GM18868 (cell line): ENCODE measurements around the gene COX10.
"Not testable (repeated sequence)": the region's sequence is repeated elsewhere in the genome, so short reads cannot be mapped to it uniquely, and the experiment has no call there.

Source experiments
- ATAC-seq: cut with Tn5 transposase; IDR thresholded peaks from one replicate; pipeline ENCODE4 v1.9.1; 2021; ENCODE audit warnings: mild to moderate bottlenecking, moderate library complexity; ENCODE audit not compliant: unreplicated experiment

Gene COX10

DNA sequence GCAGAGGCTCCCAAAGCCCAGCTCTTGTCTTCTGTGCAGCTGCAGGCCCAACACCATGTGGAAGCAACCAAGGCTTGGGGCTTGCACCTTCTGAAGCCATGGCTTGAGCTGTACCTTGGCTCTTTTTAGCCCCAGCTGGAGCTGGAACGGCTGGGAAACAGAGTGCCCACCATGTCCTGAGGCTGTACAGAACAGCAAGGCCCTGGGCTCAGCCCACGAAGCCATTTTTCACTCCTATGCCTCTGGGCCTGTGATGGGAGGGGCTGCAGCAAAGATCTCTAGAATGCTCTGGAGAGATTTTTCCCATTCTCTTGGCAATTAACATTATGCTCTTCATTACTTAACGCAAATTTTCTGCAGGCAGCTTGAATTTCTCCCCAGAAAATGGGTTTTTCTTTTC is 99.3 kb downstream of the COX10 start:
- no peak for ATAC-seq

DNA sequence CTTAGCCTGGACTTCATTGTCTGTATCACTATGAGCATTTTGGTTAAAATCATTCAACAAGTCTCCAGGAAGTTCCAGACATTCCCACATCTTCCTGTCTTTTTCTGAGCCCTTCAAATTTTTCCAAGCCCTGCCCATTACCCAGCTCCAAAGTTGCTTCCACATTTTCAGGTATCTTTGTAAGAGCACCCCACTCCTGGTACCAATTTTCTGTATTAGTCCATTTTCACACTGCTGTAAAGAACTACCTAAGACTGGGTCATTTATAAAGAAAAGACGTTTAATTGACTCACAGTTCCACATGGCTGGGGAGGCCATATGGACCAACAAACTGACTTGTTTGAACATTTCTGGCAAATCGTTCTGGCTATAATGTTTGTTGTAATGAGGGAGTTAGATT is 100.0 kb downstream of the COX10 start:
- ATAC-seq = no peak

DNA sequence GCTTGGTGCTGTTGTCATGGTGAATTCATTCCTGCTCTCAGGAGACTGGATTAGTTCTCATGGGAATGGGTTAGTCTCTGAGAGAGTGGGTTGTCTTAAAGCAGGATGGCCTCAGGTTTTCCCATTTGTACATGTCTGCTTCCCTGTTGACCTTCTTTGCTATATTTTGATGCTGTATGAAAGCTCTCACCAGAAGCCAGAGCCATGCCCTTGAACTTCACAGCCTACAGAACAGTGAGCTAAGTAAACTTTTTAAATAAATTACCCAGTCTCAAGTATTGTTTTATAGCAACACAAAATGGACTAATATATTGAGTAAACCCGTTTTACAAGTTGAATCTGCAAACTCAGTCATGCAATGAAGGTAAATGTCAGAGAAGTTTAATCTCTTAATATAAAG is 100.6 kb downstream of the COX10 start:
- ATAC-seq = no peak

DNA sequence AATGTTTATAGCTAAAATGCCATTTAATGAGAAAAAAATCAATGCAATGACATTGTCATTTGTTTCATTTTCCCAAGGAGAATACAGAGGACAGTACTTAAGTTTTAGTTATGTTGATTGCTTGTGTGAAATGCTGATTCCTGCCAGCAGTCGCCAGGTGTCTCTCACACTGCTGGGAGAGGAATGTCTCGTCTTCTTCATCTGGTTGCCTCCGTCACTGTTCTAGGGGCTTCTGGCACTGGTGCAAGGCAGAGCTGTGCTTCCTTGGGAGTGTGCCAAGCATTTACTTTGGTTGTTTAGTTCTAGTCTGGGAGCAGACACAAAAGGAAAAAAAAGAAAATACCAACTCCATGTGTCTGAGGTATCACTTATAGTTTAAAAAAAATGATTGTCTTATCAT is 107.7 kb downstream of the COX10 start:
- ATAC-seq = not testable (repeated sequence)

DNA sequence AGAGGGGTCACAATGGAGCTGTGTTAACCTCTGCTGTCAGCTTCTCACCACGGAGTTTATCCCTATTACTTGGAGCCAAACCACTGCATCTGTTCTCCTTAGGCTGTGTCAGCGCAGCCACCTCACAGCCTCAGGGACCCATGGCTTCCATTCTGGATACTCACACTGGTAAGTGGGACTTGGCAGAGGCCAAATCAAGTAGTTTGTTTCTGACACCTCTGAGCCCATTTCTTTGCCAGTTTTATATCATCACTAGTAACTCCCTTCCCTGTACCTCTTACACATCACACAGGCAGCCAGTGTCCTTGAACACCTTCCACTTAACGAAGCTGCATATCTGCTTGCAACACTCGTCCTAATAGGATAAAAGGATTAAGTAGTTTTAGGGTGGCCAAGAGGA is 108.5 kb downstream of the COX10 start:
- not testable (repeated sequence) for ATAC-seq

DNA sequence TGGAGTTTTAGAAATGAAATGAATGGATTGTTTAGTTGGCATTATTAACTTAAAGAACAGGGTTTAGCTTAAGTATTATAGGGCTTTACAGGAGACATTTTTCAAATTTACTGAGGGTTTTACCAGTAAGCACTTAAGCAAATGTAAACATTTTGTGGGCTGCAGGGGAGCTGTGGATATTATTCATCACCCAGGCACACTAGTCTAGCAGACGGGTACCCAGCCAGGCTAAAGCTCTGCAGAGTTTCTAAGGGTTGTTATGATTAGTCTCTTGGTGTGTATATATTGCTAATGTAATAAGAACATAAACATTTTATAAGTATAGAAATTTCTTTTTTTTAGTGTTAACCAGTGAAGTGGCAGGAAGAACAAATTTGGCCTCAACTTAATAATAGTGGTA is 110.6 kb downstream of the COX10 start:
- ATAC-seq = not testable (repeated sequence)

DNA sequence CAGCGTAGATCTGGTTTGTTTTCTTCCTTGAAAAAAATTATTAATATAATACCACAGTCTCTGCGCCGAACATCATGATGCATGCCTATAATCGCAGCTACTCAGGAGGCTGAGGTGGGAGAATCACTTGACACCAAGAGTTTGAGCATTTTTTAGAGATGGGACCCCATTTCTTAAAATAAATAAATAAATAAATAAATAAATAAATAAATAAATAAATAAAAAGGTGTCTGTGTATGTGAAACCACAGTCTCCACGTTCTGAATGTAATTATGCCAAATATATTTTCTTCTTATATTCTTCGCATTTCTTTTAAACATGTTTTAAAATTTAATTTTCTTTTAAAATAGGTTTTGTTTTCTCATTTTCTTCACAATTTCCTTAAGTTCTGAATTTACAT is 112.8 kb downstream of the COX10 start:
- not testable (repeated sequence) for ATAC-seq

DNA sequence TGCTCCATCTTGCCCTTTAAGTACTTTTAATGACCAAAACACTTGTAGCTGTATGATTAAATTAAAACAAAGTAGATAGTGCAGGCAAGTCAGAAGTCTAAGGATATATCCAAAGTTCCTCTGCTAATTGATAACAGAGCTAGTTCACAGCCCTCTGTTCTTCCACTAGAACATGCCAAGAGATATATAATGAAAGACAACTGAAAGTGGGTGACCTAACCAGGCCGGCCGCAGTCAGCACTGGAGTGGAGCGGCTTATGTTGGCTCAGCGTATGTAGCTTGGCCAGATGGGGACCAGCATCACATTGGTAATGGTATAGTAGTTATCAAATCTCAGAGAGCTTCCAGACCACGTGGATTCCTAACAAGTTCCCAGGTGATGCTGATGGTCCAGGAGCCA is 115.2 kb downstream of the COX10 start:
- not testable (repeated sequence) for ATAC-seq

DNA sequence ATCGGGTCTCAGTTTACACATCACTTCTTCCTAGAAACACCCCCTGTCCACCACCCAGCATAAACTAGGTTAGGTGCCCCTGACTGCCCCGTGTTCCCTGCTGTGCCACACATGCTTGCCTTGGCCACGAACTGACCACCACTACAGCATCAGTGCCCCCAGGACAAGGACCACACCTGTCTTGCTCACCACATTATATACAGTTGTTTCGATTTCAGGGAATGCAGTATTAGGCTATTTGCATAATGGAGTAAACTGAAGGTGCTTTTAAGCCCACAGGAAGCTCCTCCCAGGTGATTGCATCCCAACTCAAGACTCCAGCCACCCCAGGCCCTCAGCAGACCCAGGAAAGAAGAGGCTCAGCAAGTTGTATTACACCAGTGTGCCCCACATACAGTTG is 117.1 kb downstream of the COX10 start:
- not testable (repeated sequence) for ATAC-seq

DNA sequence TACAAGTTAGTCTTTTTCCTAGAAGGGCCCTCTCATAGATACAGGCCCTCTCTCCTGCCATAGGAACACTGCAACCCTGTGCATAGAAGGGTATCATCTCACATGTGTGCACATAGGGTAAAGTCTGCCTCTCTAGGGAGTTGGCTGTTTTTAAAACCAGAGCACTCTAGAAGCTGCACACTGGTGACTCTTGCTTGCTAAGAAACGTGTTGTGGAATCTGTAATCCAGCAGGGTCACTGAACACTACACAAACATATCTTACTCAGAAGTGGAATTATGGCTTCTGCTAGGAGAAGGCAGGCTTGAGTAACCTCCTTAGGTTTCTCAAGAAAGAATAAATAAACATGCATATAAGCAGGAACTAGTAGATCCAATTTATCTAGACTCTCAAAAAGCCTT is 121.5 kb downstream of the COX10 start:
- not testable (repeated sequence) for ATAC-seq

DNA sequence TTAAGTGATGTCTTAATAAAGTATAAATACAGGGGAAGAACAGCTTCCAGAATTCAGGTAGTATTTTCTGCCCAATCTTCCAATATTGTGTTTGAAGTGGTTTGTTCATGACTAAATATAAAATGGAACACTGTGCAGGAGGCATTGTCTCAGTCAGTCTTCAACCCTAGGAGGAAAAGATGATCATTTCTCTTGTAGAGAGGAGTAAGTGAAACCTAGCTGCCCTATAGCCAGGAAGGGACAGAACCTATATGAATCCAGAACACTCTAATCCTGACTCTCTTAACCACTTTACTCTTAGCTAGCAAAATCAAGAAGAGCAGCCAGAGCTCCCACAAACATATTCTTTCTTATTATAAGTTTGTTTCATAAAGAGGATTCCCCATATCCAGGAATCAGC is 122.2 kb downstream of the COX10 start:
- ATAC-seq = not testable (repeated sequence)

DNA sequence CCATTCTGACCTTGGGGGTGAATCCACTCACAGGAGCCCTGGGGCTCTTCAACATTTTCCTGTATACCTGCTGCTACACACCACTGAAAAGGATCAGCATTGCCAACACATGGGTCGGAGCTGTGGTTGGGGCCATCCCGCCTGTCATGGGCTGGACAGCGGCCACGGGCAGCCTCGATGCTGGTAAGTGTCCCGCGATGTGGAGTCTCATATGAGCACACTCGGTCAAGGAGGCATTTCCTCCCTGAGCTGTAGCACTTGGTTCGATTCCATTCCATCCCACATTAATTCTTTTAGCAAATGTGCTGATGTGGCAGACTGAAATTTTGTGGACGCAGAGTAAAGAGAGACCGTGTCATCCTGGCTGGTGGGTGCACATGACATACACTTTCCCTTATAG is 122.7 kb downstream of the COX10 start:
- not testable (repeated sequence) for ATAC-seq

DNA sequence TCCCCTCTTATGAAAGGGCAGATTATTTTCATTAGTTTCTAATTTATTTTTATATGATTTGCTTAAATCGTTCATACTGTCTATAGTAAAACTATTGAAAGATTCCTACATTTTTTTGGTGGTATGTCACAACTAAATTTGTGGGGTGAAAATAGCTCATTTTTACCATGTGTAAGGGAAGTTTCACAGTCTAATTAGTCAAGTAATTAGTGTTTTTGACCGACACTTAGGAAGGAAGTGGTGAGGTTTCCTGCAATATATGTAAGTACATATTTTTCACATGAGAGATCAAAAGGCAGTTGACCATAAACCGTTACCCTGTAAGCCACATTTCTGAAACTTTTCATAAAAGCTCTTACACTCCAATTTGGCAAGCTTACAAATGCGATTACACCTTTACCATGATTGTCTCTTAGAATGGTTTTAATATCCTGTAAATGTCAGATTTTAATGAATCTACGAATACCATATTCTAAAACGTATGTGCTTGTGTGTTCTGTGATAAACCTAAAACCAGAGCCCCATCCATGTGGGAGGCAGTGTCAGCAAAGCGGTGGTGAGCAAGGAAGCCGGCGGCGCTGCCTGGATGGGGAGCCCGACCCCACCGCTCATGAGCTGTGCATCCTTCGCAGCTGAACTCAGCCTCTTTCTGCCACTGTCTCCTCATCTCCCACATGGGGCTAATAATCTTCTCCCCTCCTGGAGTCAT is 123.5 kb downstream of the COX10 start:
- peak; percentile 62 for ATAC-seq

DNA sequence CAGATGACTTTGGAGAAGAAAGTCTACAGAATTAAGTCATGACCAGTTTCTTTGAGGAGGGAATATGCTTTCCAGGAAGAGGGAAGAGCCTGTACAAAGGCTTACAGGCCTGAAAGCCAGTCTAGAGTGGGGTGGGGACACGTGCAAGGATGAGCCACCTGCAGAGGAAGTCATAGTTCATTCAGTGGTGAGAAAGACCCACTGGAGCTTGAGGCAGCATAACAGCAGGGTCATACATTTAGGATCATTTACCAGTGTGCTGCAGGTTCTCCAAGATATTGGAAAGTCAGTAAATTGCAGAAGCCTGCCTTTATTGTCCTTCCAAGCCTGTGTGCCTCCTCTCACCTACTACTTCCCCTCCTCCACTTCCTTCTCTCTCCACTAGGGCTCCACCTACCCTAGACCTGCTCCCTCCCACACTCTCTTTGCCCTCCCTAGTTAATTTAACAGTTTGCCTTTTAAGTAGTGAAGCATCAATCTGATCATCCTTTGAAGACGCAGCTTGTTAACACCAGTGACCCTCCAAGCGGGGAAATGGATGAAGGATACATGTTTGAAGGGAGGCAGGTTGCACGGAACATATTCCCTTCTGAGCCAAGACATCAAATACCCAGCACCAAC is 127.2 kb downstream of the COX10 start:
- peak; percentile 61 for ATAC-seq

DNA sequence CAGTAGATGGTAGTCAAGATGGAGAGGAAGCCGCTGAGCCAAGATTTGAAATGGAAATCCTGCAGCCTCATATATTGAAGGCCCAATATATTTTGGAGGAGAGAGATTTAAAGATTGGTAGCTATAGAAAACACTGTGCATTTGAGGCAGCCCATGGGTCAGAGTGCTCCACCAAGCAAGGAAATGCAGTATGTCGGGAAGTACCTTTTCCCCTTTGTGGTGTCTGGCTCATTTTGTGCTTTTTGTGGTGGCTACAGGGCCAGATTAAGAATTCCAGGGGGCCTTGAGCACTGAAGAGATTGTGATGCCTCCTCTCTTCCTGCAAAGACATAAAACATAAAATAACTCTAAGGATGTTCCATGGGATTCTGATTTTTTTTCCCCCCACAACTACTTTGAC is 127.8 kb downstream of the COX10 start:
- ATAC-seq = no peak

DNA sequence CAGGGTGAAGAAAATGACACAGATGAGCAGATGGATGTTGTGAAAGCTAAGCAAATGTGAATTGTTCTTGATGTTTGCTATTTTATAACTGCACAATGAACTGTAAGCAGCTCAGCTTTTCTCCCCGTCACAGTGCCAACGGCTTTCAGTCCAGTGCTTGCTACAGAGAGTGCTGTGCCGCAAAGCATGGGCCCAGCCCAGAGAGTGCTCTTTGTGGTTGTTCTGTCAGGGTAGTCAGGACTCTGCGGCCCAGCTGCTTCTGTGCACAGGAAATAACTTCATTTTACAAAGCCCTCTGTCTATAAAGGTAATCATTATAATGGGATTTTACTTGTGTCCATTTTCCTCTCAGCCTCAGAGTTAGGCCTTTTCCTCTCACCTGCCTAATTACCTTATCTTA is 128.3 kb downstream of the COX10 start:
- ATAC-seq = no peak

DNA sequence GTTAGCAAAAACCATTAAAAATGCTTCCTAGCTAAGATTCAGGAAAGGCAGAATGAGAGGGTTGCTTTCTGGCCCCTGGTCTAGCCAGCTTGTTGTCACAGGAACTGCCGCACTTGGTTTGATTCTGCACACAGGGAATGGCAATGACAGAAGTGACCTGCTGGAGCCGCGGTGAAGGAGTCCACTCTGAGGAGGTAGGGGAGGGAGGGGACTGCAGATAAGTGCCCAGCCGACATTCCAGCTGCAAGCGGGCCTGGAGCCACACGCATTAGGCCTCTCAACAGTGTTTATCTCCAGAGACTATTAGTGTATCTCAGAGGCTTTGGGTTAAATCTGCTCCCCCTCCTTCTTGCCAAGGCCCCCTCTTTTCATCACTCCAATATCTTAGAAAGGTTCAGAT is 128.7 kb downstream of the COX10 start:
- no peak for ATAC-seq

DNA sequence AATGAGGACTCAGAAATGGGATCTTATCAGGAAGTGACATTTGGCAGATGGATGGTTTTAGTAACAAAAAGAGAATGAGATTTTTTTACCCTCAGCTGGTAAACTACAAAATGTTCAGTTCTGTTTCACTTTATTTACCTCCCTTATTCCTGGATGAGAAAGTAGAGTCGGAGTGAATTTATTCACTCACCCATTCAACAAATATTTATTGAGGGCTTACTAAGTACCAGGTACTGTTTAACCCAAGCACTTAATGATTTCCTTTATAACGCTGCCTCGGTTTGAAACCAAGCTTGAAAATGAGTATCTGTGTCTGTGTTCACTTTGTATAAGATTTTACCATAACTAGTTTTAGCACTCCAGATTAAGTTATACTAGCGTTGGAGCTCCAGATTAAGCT is 129.3 kb downstream of the COX10 start:
- ATAC-seq = no peak

DNA sequence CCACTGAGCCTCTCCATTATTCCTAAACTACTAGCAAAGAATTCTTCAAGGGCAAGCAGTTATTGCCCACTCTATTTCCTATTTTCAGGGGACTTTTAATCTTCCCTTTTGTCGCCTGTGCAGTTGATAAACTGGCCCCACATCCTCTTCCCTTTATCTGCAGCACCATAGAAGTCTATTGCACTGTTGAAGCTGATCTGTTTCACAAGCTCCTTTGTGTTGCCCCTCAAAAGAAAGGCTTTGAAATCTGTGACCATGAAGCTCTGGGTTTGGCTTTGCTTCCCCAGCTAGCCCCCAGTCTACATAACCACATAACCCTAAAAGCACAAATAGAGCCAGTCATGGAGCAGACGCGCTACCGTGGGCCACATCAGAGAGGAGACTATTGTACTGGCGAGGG is 130.3 kb downstream of the COX10 start:
- no peak for ATAC-seq

DNA sequence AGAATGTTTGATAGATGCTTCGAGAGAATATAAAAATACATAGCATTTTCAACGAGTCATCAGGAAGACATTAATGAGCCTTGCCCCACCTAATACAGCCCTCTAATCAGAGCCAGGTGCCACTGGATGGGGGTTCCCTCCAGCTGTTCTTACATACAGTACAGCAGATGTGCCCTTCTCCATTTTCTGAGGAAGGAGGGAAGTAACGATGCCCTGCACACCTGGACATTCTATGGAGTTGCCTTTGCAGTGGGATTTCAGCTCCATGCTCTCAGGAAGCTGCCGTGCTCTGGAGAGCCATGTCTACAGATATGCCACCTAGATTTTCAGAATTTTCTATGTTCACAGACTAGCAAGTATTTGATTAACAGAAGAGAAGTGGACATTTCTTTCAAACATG is 131.1 kb downstream of the COX10 start:
- ATAC-seq = no peak

DNA sequence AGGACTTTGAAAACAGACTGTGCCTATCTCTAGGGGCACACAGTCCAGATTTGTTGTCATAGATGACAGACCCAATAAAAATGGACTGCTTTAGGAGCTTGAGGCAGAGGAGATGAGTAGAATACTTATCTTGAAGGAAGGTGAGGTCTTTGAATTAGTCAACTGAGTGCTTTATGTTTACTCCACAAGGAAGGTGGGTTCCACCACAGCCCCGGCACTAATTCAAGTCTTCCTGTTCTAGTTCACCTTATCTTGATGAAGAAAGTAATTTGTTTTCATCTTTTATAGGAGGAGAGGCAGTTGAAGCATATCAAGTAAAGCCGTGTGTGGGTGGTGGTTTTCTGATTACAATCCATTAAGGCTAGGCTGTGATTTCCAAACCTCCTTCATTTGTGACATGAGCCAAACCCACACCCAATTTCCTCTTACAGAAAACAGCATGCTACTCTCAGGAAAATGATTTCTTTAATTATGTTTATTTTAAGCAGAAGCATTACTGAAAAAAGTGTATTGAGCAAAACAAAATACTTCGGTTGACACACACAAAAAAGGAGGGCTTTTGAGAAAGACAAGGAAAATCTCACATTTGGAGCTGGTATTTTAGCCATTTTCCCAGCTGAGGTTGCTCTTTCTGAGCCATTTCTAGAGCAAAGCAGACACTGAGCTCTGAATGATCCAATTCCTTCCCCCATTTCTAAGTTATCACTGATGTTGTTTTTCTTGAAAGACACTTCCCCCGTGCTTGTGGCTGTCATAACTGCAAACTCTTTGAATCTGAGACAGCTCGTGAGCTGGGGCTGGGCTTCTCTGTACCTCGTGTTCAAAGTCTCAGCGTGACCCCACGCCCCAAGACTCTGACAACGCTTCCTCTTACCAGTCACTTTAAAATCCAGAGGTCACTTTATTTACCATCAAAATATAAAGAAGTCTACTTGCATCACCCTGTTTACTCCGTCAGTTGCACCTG is 132.0 kb downstream of the COX10 start:
- ATAC-seq = no peak

DNA sequence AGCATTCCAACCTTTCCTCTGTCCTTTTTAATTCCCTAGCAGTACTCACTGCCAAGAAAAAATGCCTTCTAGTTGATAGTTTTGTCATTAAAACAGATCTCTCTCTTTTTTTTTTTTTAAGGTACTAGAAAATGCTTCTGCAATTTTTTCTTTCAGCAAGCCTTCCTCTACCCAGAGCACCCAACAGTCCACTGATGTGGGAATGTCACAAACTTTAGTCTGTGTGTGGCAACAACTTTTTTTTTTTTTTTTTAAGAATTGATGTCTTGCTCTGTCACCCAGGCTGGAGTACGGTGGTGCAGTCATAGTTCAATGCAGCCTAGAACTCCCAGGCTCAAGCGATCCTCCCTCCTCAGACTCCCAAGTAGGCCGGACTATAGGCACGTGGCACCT is 132.7 kb downstream of the COX10 start:
- ATAC-seq = no peak
